NB4 (cell line): ENCODE results near the gene RHO.

ENCODE experiments used
- DNase-seq: peaks from one replicate; pipeline ENCODE4 v3.0.0; 2010; ENCODE audit warnings: low read depth
- H3K4me3 ChIP-seq: one replicate; pipeline ENCODE4 v1.5.1; 2011; ENCODE audit warnings: mild to moderate bottlenecking, low read depth, low read length, moderate library complexity
- MYC ChIP-seq: IDR thresholded peaks from 2 replicates; pipeline ENCODE4 v1.6.1; 2011; ENCODE audit warnings: low read depth, low read length
- POLR2A ChIP-seq: IDR thresholded peaks from 2 replicates; pipeline ENCODE4 v1.6.1; 2011; ENCODE audit warnings: mild to moderate bottlenecking; ENCODE audit not compliant: insufficient read length; ENCODE audit errors: extremely low read depth
- TF ChIP-seq, protein P1 (sequence below): IDR thresholded peaks from 2 replicates; pipeline ENCODE4 v1.6.1; 2011; ENCODE audit warnings: low read depth, low read length
- TF ChIP-seq, protein P2 (sequence below): IDR thresholded peaks from one replicate; pipeline ENCODE4 v1.5.1; 2012; ENCODE audit warnings: low read depth, low read length

Gene RHO

DNA sequence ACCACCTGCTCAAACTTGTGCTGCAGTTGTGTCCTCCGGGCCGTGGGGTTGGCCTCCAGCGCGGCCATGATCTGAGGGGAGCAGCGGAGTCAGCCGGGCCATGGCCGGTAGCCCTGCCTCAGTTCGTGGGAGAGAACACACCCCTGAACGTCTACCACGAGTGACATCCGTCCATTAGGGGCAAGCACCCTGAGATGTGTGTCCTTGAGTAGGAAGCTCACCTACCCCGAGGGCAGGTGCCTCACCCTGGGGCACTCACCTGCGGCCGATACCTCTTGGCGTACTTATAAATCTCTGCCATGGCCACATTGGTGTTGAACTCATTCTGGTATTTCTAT, 27.9 kb downstream of the RHO start:
- DNase-seq: no peak

DNA sequence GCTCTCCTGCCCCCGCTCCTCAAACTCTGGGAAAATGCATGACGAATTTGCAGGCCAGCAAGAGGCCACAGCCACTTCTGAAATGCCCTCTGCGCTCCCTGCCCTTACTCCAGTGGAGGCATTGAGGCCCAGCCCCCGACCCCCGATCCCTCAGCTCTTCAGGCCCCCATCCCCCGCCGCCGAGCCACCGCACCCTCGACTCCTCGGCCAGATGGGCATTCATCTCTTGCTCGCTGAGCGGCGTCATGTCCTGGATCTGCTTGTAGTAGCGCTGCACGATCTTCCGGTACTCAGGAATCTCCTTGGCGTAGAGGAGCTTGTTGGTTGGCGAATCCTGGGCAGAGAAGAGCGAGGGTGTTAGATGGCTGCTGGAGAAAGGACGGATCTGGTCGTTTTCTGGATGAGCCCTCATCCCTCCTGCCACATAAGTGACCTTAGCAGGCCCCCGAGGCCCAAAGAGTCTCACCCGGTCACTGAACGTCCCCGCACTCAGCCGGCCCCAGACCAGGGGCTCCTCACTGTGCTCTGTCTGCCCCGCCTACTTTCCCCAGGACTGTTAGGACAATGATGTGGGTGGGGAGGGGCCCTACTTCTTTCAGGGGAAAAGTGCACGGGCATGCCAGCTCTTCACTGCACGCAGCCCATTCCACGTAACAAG, 28.6 kb downstream of the RHO start:
- no peak overlapping the region for H3K4me3 ChIP-seq
- no peak for TF ChIP-seq MYC
- TF ChIP-seq, protein P1, sequence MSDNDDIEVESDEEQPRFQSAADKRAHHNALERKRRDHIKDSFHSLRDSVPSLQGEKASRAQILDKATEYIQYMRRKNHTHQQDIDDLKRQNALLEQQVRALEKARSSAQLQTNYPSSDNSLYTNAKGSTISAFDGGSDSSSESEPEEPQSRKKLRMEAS: no peak
- TF ChIP-seq POLR2A: no peak
- TF ChIP-seq, protein P2, sequence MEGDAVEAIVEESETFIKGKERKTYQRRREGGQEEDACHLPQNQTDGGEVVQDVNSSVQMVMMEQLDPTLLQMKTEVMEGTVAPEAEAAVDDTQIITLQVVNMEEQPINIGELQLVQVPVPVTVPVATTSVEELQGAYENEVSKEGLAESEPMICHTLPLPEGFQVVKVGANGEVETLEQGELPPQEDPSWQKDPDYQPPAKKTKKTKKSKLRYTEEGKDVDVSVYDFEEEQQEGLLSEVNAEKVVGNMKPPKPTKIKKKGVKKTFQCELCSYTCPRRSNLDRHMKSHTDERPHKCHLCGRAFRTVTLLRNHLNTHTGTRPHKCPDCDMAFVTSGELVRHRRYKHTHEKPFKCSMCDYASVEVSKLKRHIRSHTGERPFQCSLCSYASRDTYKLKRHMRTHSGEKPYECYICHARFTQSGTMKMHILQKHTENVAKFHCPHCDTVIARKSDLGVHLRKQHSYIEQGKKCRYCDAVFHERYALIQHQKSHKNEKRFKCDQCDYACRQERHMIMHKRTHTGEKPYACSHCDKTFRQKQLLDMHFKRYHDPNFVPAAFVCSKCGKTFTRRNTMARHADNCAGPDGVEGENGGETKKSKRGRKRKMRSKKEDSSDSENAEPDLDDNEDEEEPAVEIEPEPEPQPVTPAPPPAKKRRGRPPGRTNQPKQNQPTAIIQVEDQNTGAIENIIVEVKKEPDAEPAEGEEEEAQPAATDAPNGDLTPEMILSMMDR: no peak
- no peak for DNase-seq

More for the DNA sequence above, 27.9 kb downstream of the RHO start:
- TF ChIP-seq MYC (no peak), POLR2A (no peak)
- TF ChIP-seq, protein P1: no peak
- TF ChIP-seq, protein P2: no peak
- no peak overlapping the region for H3K4me3 ChIP-seq

DNA sequence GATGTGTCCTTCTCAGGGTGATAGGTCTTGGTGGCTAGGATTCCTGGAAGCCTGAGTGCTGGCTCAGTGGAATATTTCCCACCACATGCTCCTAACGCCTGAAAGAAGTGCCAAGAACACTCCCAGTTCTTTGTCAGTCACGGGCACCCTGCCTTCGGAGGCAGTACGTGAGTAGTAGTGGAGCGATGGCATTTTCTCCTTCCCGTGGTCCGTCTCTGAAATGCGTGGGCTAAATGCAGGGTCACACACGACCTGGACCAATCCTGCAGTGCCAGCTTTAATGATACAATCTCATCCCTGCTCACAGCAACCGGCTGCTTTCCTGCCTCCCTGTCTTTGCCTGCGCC, 29.1 kb downstream of the RHO start:
- DNase-seq: no peak
- TF ChIP-seq, protein P1: no peak
- TF ChIP-seq MYC (no peak), POLR2A (no peak)
- TF ChIP-seq, protein P2: no peak
- no peak overlapping the region for H3K4me3 ChIP-seq

DNA sequence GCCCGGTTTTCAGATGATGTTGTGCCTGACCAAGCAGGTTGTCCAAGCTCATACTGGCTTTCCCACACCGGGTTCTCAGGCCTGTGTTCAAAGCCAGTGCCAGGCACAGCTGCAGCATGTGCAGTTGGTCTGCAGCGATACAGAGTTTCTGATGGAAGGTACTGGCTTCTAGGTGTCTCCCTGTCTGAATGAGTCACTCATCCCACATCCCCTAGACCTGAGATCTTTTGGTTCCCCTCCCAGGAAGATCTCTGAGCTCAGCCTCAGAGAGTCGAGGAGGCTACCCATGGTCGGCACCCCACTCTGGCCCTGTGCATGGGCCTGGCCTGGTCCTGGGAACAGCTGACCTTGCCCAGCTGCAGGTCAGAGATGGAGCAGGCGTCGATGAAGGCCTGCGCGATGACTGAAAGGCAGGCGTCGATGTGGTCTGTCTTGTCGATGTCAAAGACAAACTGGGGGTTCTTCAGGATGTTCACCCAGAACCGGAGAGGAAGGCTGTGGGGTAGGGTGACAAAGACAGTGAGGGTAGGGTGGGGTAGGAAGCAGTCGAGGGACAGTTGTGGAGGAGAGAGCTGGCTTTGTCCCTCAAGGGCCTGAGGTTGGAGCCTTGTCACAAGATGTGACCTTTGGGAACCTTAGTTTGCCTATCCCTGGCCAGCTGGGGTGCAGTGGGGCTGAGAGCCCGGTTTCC, 29.8 kb downstream of the RHO start:
- no peak for TF ChIP-seq MYC
- TF ChIP-seq POLR2A: no peak
- TF ChIP-seq, protein P2: no peak
- TF ChIP-seq, protein P1: no peak
- H3K4me3 ChIP-seq: no peak overlapping the region
- DNase-seq: no peak

DNA sequence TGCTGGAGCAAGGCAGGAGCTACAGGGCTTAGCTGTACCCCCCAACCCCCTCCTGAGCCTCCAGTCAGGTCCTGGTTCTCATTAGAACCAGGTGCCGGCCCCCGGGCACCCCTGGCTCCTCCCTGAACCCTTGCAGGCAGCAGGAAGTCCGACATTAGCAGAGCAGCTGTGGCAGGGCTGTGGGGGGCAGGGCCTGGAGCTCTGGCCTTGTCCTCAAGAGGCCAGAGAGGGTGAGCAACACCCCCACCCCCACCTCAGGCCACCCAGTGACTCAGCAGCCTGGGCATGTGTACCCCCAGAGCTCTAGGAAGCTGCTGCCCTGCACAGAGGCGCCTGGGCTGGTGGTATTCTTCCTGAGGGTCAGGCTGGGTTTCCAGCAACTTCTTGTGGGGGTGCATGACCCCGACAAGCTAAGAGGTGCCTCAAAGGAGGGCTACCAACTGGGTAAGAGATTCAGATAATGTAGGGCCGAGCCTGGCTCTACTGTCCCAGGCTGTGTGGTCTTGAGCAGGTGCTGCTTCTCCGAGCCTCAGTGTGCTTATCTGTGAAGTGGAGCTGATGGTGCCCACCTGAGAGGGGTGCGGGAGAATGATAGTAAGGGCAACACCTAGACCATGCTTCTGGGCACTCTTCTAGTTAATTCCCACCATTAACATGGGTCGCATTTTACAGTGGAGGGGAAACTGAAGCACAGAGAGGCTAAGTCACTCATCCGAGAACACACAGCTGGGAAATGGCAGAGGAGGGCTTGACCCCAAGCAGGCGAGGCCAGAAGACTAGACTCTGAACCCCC, 30.5 kb downstream of the RHO start:
- TF ChIP-seq, protein P2: no peak
- 0 out of 2 replicates have a peak, but pooled peaks have one; percentile 27 for TF ChIP-seq MYC
- TF ChIP-seq POLR2A: no peak
- TF ChIP-seq, protein P1: peak; percentile 24; the same call in 1 of the 2 replicates
- DNase-seq: peak; percentile 84
- no peak overlapping the region for H3K4me3 ChIP-seq
